IMR-90 (cell line): ENCODE data around the gene BCAS3. TPM values are rescaled to one million over a fixed set of nuclear protein-coding genes. Genes with fewer than 3 reads are reported as not detected.

Experiments
- ATAC-seq: fragments of 200-7000 bp; cut with Tn5 transposase; 2 replicates; pipeline ENCODE4 v1.9.1; 2020; ENCODE audit warnings: low read depth, mild to moderate bottlenecking, moderate library complexity
- BruUV-seq: library from RNA; stranded (reverse); fragments of 400-500 nt; replicated peaks from 2 replicates; lab custom pipeline; 2021; lab: Mats Ljungman, UMichigan
- CTCF ChIA-PET: fragments of 300-600 bp; formaldehyde crosslinking; extraction: SDS; loops from one replicate; lab custom pipeline; 2021; ENCODE audit warnings: antibody characterized with exemption; lab: Yijun Ruan, JAX
- POLR2A ChIA-PET: fragments of 300-600 bp; sonication (Branson Sonifier 250); formaldehyde crosslinking; loops from one replicate; lab custom pipeline; 2022; ENCODE audit warnings: antibody characterized with exemption; ENCODE audit not compliant: unreplicated experiment; lab: Charles Lee
- DNase-seq: peaks from one replicate; pipeline ENCODE4 v3.0.0; 2013
- H2AFZ ChIP-seq: replicated peaks from 2 replicates; pipeline ENCODE3; 2013; ENCODE audit warnings: low read length, mild to moderate bottlenecking; ENCODE audit not compliant: poor library complexity
- H2AK5ac ChIP-seq: 2 replicates; pipeline ENCODE4 v1.6.1; 2013; ENCODE audit warnings: low read depth, low read length, inconsistent platforms
- H2AK9ac ChIP-seq: replicated peaks from 2 replicates; pipeline ENCODE3; 2013; ENCODE audit warnings: mild to moderate bottlenecking, low read depth, low read length, moderate library complexity; ENCODE audit not compliant: poor library complexity
- H2BK120ac ChIP-seq: 2 replicates; pipeline ENCODE4 v1.6.1; 2013; ENCODE audit warnings: low read depth, low read length, inconsistent platforms
- H2BK15ac ChIP-seq: 3 replicates; pipeline ENCODE4 v1.6.1; 2013; ENCODE audit warnings: low read depth, low read length, inconsistent platforms
- H2BK20ac ChIP-seq: 2 replicates; pipeline ENCODE4 v1.6.1; 2013; ENCODE audit warnings: low read depth, mild to moderate bottlenecking, inconsistent platforms, low read length, moderate library complexity
- H2BK5ac ChIP-seq: 2 replicates; pipeline ENCODE4 v1.6.1; 2013; ENCODE audit warnings: mild to moderate bottlenecking, low read depth, low read length, inconsistent platforms; ENCODE audit not compliant: poor library complexity, severe bottlenecking
- H3K14ac ChIP-seq: replicated peaks from 2 replicates; pipeline ENCODE4 v1.6.1; 2013; ENCODE audit warnings: low read depth, low read length, inconsistent platforms
- H3K18ac ChIP-seq: 2 replicates; pipeline ENCODE4 v1.6.1; 2013; ENCODE audit warnings: low read depth, low read length, control low read depth
- H3K23ac ChIP-seq: 2 replicates; pipeline ENCODE4 v1.6.1; 2013; ENCODE audit warnings: low read depth, low read length, inconsistent platforms
- H3K27ac ChIP-seq: 2 replicates; pipeline ENCODE4 v1.5.1; 2013; ENCODE audit warnings: mild to moderate bottlenecking, control low read depth, low read length; ENCODE audit not compliant: insufficient read depth
- H3K27me3 ChIP-seq: 2 replicates; pipeline ENCODE4 v1.6.1; 2013; ENCODE audit warnings: low read length; ENCODE audit not compliant: control insufficient read depth, insufficient read depth
- H3K36me3 ChIP-seq: 2 replicates; pipeline ENCODE4 v1.6.1; 2013; ENCODE audit warnings: low read length, mixed read lengths; ENCODE audit not compliant: control insufficient read depth, insufficient read depth
- H3K4ac ChIP-seq: 2 replicates; pipeline ENCODE4 v1.6.1; 2013; ENCODE audit warnings: low read depth, low read length, inconsistent platforms
- H3K4me1 ChIP-seq: 2 replicates; pipeline ENCODE4 v1.6.1; 2013; ENCODE audit warnings: low read length, mixed read lengths; ENCODE audit not compliant: control insufficient read depth, insufficient read depth
- H3K4me2 ChIP-seq: 2 replicates; pipeline ENCODE4 v1.6.1; 2013; ENCODE audit warnings: low read depth, mild to moderate bottlenecking, control low read depth, low read length, moderate library complexity
- H3K4me3 ChIP-seq: 2 replicates; pipeline ENCODE4 v1.5.1; 2013; ENCODE audit warnings: low read depth, mild to moderate bottlenecking, control low read depth, low read length, moderate library complexity; ENCODE audit not compliant: insufficient read depth
- H3K56ac ChIP-seq: 2 replicates; pipeline ENCODE4 v1.6.1; 2013; ENCODE audit warnings: low read length, inconsistent platforms; ENCODE audit not compliant: insufficient read depth; ENCODE audit errors: extremely low read depth
- H3K79me1 ChIP-seq, 2 experiments: 2 replicates each; pipeline ENCODE4 v1.6.1; 2013; ENCODE audit warnings: low read length in 2 of 2, inconsistent platforms in 1 of 2, low read depth in 1 of 2
- H3K9ac ChIP-seq: 2 replicates; pipeline ENCODE4 v1.6.1; 2013; ENCODE audit warnings: low read depth, low read length, control low read depth
- H3K9me1 ChIP-seq: 2 replicates; pipeline ENCODE4 v1.6.1; 2013; ENCODE audit warnings: low read length, inconsistent platforms; ENCODE audit not compliant: insufficient read depth
- H3K9me3 ChIP-seq: 2 replicates; pipeline ENCODE4 v1.6.1; 2013; ENCODE audit warnings: low read length; ENCODE audit not compliant: control insufficient read depth, insufficient read depth
- H4K20me1 ChIP-seq: 2 replicates; pipeline ENCODE4 v1.6.1; 2013; ENCODE audit warnings: low read length, inconsistent platforms; ENCODE audit not compliant: insufficient read depth
- H4K5ac ChIP-seq: 2 replicates; pipeline ENCODE4 v1.6.1; 2013; ENCODE audit warnings: mild to moderate bottlenecking, low read depth, low read length, control low read depth
- H4K8ac ChIP-seq, 2 experiments: 2 replicates each; pipeline ENCODE4 v1.6.1; 2013; ENCODE audit warnings: low read depth in 2 of 2, low read length in 2 of 2, control low read depth in 1 of 2, inconsistent platforms in 1 of 2
- H4K91ac ChIP-seq: 2 replicates; pipeline ENCODE4 v1.6.1; 2013; ENCODE audit warnings: low read depth, low read length, inconsistent platforms; ENCODE audit not compliant: insufficient read depth
- MAFK ChIP-seq: IDR thresholded peaks from 2 replicates; pipeline ENCODE4 v1.6.1; 2012; ENCODE audit warnings: low read depth, low read length, improper control_type of control experiment
- RAD21 ChIP-seq: IDR thresholded peaks from 2 replicates; pipeline ENCODE4 v1.6.1; 2012; ENCODE audit warnings: low read length, improper control_type of control experiment
- WGBS, 2 experiments: methylation state at CpG; one replicate each; pipeline versions ENCODE4 v1.1.5 to v1.1.7; 2013; ENCODE audit warnings: missing lambda C conversion rate in 2 of 2; ENCODE audit not compliant: insufficient read length in 1 of 2; ENCODE audit errors: extremely low coverage in 2 of 2; 5-methylcytosine and 5-hydroxymethylcytosine counted together
- dilution Hi-C: fragments of 300-500 bp; cut with HindIII; formaldehyde crosslinking; loops from one replicate; pipeline ENCODE4 v1.14.3; 2018; ENCODE audit warnings: low sequenced_read_pairs; ENCODE audit not compliant: unreplicated experiment
- in situ Hi-C: fragments of 300-500 bp; cut with MboI; formaldehyde crosslinking; loops from 3 replicates; pipeline ENCODE4 v1.14.3; 2019; ENCODE audit warnings: low sequenced_read_pairs, inconsistent platforms, mixed read lengths
- intact Hi-C: fragments of 100-400 bp; cut with micrococcal nuclease; formaldehyde crosslinking; loops from 2 replicates; pipeline ENCODE4 v1.10.0; 2022
- polyA plus RNA-seq, 3 experiments: library from polyadenylated mRNA; depleted of rRNA; stranded (reverse); fragments of >200 nt; gene quantifications; 2 replicates each; pipeline ENCODE4 v1.2.3, GENCODE V29; 2012; ENCODE audit warnings: low replicate concordance in 1 of 3
- total RNA-seq: library from RNA; depleted of rRNA; stranded (reverse); fragments of >200 nt; gene quantifications from 2 replicates; pipeline ENCODE4 v1.2.3, GENCODE V29; 2012

Gene BCAS3
- total and polyA plus RNA-seq, 2 of the 4 experiments (the other 2 are of a cell fraction) = 6.3 to 27.1 TPM

- Histone ChIP-seq H3K27ac (no peak overlapping the region), H2AK5ac (no peak overlapping the region), H3K4me2 (no peak overlapping the region), H2AK9ac (no peak overlapping the region), H3K36me3 (no peaks in the 10 kb centered on the region), H2BK20ac (no peak overlapping the region), H3K4me3 (no peak overlapping the region), H3K18ac (no peak overlapping the region), H2BK5ac (no peak overlapping the region), H3K27me3 (no peaks in the 10 kb centered on the region), H3K4me1 (0 out of 2 replicates have a peak, but pooled peaks cover 2% of the 10 kb centered on the region), H3K9me1 (no peaks in the 10 kb centered on the region), H3K9me3 (no peaks in the 10 kb centered on the region; the same call in 1 of the 2 replicates), H3K23ac (no peak overlapping the region), H3K9ac (no peak overlapping the region), H4K91ac (no peak overlapping the region), H2BK120ac (no peak overlapping the region), H2AFZ (no peak overlapping the region), H4K5ac (no peak overlapping the region), H3K4ac (no peak overlapping the region), H3K79me1 (no peaks in the 10 kb centered on the region), H2BK15ac (no peak overlapping the region), H4K8ac (no peak overlapping the region), H3K14ac (no peak overlapping the region), H4K20me1 (no peaks in the 10 kb centered on the region), H3K56ac (no peak overlapping the region)
- intact Hi-C loops = no loop called here
- no TSS peak for BruUV-seq
- WGBS, 2 experiments = no CpG with 5 or more reads among the region's 2 CpGs
- CTCF ChIA-PET = interaction anchor here (1.5 kb wide), 1 partner anchor 247 kb away, joined by 4 read pairs; no protein-coding TSS in a partner anchor
- POLR2A ChIA-PET = no interaction called here
- no peak for ATAC-seq
- in situ Hi-C loops = no loop called here
- no peak for DNase-seq
- TF ChIP-seq MAFK (no peak), RAD21 (0 out of 2 replicates have a peak, but pooled peaks have one; percentile 5)
- dilution Hi-C loops = no loop called here
Measured at GRCh38 chr17:60745544-60745943, 67.9 kb downstream of the BCAS3 start.
